Spleen (tissue), 11 donors: ENCODE results near the gene PERCC1. TPM values are rescaled to one million over a fixed set of nuclear protein-coding genes. Genes with fewer than 3 reads are reported as not detected.

ENCODE experiments used
- DNase-seq: peaks from one replicate; pipeline ENCODE4 v3.0.0-alpha.2; 2020
- H3K27ac ChIP-seq, 8 donors: fragments of 200-600 bp; sonication (generic) in 7 of 8; 1 replicate in 4 of 8; 2 replicates in 4 of 8; pipeline versions ENCODE4 v1.5.0 to v1.8.0; 2016 to 2021; ENCODE audit warnings: inconsistent platforms in 4 of 8, mild to moderate bottlenecking in 4 of 8, moderate library complexity in 1 of 8
- H3K27me3 ChIP-seq, 7 donors: fragments of 200-600 bp; sonication (generic) in 6 of 7; replicated peaks in 1 of 7; 1 replicate in 4 of 7; 2 replicates in 3 of 7; pipeline versions ENCODE4 v1.5.0 to v1.8.0; 2016 to 2021; ENCODE audit warnings: inconsistent platforms in 3 of 7, mild to moderate bottlenecking in 1 of 7
- H3K36me3 ChIP-seq, 6 donors: fragments of 200-600 bp; sonication (generic) in 5 of 6; 1 replicate in 4 of 6; 2 replicates in 2 of 6; pipeline versions ENCODE4 v1.5.0 to v1.8.0; 2016 to 2021; ENCODE audit warnings: inconsistent platforms in 2 of 6
- H3K4me1 ChIP-seq, 6 donors: fragments of 200-600 bp; sonication (generic) in 5 of 6; 1 replicate in 3 of 6; 2 replicates in 3 of 6; pipeline versions ENCODE4 v1.5.0 to v1.8.0; 2016 to 2021; ENCODE audit warnings: inconsistent platforms in 3 of 6
- H3K4me3 ChIP-seq, 8 donors: fragments of 200-600 bp; sonication (generic) in 7 of 8; 1 replicate in 4 of 8; 2 replicates in 4 of 8; pipeline versions ENCODE4 v1.5.0 to v1.8.0; 2016 to 2021; ENCODE audit warnings: inconsistent platforms in 4 of 8, mild to moderate bottlenecking in 4 of 8, moderate library complexity in 2 of 8
- H3K9me3 ChIP-seq, 8 donors: fragments of 200-600 bp; sonication (generic) in 7 of 8; 1 replicate in 4 of 8; 2 replicates in 4 of 8; pipeline versions ENCODE4 v1.5.0 to v1.8.0; 2016 to 2021; ENCODE audit warnings: inconsistent platforms in 4 of 8
- CTCF ChIP-seq, 11 experiments: fragments of 200-600 bp in 7 of 11; fragments of 450-650 bp in 4 of 11; sonication (generic) in 4 of 11; IDR thresholded peaks in 8 of 11; conservative IDR thresholded peaks in 3 of 11; 1 replicate in 7 of 11; 2 replicates in 4 of 11; pipeline versions ENCODE4 v1.4.0 to v1.8.0; 2016 to 2021; ENCODE audit warnings: antibody characterized with exemption in 11 of 11, inconsistent platforms in 4 of 11, mild to moderate bottlenecking in 1 of 11
- POLR2A ChIP-seq, 3 donors: fragments of 450-650 bp; IDR thresholded peaks; one replicate each; pipeline ENCODE4 v1.5.1; 2017; ENCODE audit warnings: antibody characterized with exemption in 3 of 3, mild to moderate bottlenecking in 1 of 3
- POLR2AphosphoS5 ChIP-seq, 3 donors: sonication (generic); formaldehyde crosslinking; IDR thresholded peaks; one replicate each; pipeline ENCODE4 v1.5.1; 2017; ENCODE audit warnings: antibody characterized with exemption in 3 of 3
- WGBS, 5 donors: extraction: QIAGEN DNeasy Blood & Tissue Kit in 3 of 5; methylation state at CpG; one replicate each; pipeline versions ENCODE4 v1.1.5 to v1.1.7; 2013 to 2018; 5-methylcytosine and 5-hydroxymethylcytosine counted together
- intact Hi-C: fragments of 100-400 bp; cut with DNase I; formaldehyde crosslinking; loops from one replicate; pipeline ENCODE4 v1.15.0; 2023; ENCODE audit warnings: low total_unique reads
- polyA plus RNA-seq, 3 donors: library from polyadenylated mRNA; stranded (reverse); fragments of 200-250 nt; gene quantifications; one replicate each; pipeline ENCODE4 v1.2.1, GENCODE V29; 2013
- total RNA-seq, 7 donors: library from RNA; depleted of rRNA in 3 of 7; stranded (reverse); fragments of >200 nt in 3 of 7; fragmentation: NEBNext Ultra II Directional in 4 of 7; extraction: Animal tissue kit (Norgen Biotek cat#: 25700) in 4 of 7; gene quantifications; one replicate each; pipeline versions ENCODE4 v1.1.0 to v1.2.1, GENCODE V29; 2016 to 2021
- donor health status: healthy with polysubstance abuse.
- donor health status: DM: no; HTN: no; CAD: no; lungs with moderate emphysema.
- donor health status: DM: no; HTN: no; CAD: no.
- donor health status: Bipolar disorder and iron deficiency.
- donor health status: healthy.
- donor health status: DM: no; HTN: no; CAD: no.
- donor health status: DM: yes; HTN: yes; CAD: no.

PERCC1 gene
- total and polyA plus RNA-seq, 10 donors, result 0.11 to 1.3 (median 0.73) TPM; not detected in 7

DNA sequence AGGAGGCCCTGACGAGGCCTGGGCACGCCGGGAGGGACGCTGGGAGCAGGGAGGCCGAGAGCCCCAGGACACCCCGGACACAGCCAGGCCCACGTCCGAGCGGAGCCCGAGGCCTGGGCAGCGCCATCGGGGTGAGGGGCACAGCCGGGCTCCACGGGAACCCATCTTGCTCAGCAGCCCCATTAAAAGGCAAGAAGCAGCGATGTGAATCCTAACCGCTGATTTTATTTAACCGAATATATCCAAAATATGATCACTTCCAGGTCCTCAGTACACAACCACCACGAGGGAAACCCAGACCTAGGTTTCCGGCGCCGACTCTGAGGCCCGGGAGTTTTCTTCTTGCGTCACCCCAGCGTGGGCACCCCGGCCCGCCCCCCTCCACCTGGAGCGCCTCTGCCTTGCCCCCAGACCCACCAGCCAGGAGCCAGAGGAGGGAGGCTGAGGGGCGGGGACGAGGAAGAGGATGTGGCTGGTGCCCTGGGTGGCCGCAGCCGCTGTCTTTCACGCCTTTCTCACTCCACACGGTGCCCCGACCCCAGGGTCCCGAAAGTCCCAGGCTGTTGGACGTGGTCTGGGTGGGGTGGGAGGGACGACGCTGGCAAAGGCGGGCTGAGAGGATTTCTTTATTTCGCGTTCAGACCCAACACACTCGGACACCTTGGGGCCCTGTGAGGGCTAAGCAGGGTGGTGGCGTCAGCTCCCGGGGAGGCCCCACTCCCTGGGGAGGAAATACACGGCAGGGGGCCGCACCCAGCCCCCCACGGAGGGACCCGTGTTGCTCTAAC, 14.0 kb downstream of the PERCC1 start:
- H3K27me3 ChIP-seq, result no peaks in the 10 kb centered on the region
- intact Hi-C loops, result no loop called here
- no peak for DNase-seq
- H3K36me3 ChIP-seq, result peaks cover 0 to 62% (median 47%) of the 10 kb centered on the region in 6 donors
- no peak overlapping the region for H3K4me3 ChIP-seq
- H3K4me1 ChIP-seq, result peaks cover 0 to 28% (median 2%) of the 10 kb centered on the region in 6 donors
- no peaks in the 10 kb centered on the region for H3K9me3 ChIP-seq
- TF ChIP-seq POLR2A (IDR thresholded peaks at IDR 0.05) (no peak), POLR2AphosphoS5 (IDR thresholded peaks at IDR 0.05) (peak in 1 of 3 donors; percentile 44), CTCF (IDR thresholded peaks at IDR 0.05 in 8 of 11, conservative IDR thresholded peaks at IDR 0.05 in 3 of 11) (no peak)
- H3K27ac ChIP-seq, result peak overlapping the region in 3 of 8 donors; percentile 51 to 87 (median 60)
- WGBS, 5 donors, result 75 to 90% (median 79%) methylated on average over 39 to 48 of the region's 48 CpGs

- peak overlapping the region in 3 of 8 donors; percentile 51 to 87 (median 60) for H3K27ac ChIP-seq
- H3K9me3 ChIP-seq, result no peaks in the 10 kb centered on the region
- no peak overlapping the region for H3K4me3 ChIP-seq
- peaks cover 0 to 70% (median 53%) of the 10 kb centered on the region in 6 donors for H3K36me3 ChIP-seq
- no peaks in the 10 kb centered on the region for H3K27me3 ChIP-seq
- TF ChIP-seq POLR2A (IDR thresholded peaks at IDR 0.05), result no peak
- no peak for TF ChIP-seq CTCF (IDR thresholded peaks at IDR 0.05 in 8 of 11, conservative IDR thresholded peaks at IDR 0.05 in 3 of 11)
- no peak for TF ChIP-seq POLR2AphosphoS5 (IDR thresholded peaks at IDR 0.05)
- peaks cover 0 to 28% (median 2%) of the 10 kb centered on the region in 6 donors for H3K4me1 ChIP-seq
- intact Hi-C loops, result no loop called here
- no peak for DNase-seq
- WGBS, 5 donors, result 78 to 92% (median 86%) methylated on average over 8 to 25 of the region's 25 CpGs
These were observed 14.8 kb downstream of the PERCC1 start for GRCh38 chr16:1445518-1446203.

- Histone ChIP-seq H3K27ac (peak overlapping the region in 2 of 8 donors; percentile 60 to 87), H3K4me1 (peaks cover 0 to 28% (median 2%) of the 10 kb centered on the region in 6 donors), H3K4me3 (no peak overlapping the region), H3K27me3 (no peaks in the 10 kb centered on the region), H3K36me3 (peaks cover 0 to 78% (median 62%) of the 10 kb centered on the region in 6 donors), H3K9me3 (no peaks in the 10 kb centered on the region)
- TF ChIP-seq POLR2AphosphoS5 (IDR thresholded peaks at IDR 0.05) (peak in 1 of 3 donors; percentile 20), POLR2A (IDR thresholded peaks at IDR 0.05) (no peak), CTCF (IDR thresholded peaks at IDR 0.05 in 8 of 11, conservative IDR thresholded peaks at IDR 0.05 in 3 of 11) (no peak)
- DNase-seq, result no peak
- intact Hi-C loops, result no loop called here
- WGBS, 5 donors, result 91 to 95% (median 91%) methylated on average over 20 to 41 of the region's 41 CpGs
These were observed 15.6 kb downstream of the PERCC1 start for GRCh38 chr16:1446296-1447080.
